Activated CD8-positive, alpha-beta memory T cell treated with anti-CD3 and anti-CD28 coated beads, Interleukin-2, amount 50 U/mL, for 1 hour (primary cell): ENCODE data around the gene KIAA1958.
"Not testable (repeated sequence)": the region's sequence is repeated elsewhere in the genome, so short reads cannot be mapped to it uniquely, and the experiment has no call there.

Experiments used
- DNase-seq: peaks from one replicate; pipeline ENCODE4 v3.0.0-alpha.2; 2020; ENCODE audit errors: extremely low read depth

The KIAA1958 gene

GRCh38 chr9:112489876-112490666, 3.4 kb downstream of the KIAA1958 start:
- no peak for DNase-seq

DNA sequence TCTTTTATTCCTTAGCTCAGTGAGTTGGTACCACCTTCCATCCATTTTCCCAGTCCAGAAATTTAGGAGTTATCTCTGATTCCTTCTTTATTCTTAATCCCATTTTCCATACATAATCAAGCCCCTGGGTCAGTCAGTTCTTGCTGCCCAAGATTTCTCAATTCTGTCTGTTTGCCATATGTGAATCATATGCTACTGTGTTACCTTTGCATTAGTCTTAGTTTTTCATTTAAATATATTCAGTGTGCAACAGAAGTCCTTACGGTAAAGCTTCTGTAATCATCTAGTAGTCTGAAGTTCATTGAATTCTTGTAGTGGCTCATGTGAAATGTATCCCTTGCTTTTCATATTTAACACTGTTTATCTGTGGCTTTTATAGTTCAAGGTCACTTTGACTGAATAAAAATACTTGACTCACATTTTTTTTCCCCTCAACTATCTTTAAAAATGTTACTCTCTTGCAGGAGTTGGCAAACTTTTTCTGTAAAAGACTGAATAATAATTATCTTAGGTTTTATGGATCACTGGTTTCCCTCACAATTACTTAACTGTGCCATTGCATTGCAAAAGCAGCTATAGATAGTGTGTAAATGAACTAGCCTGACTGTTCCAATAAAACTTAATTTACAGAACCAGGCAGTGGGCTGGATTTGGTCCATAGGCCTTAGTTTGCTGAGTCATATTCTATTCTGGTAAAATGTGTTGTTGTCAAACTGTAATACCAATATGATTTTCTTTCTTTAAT, 6.9 kb downstream of the KIAA1958 start:
- DNase-seq: no peak

GRCh38 chr9:112494153-112494552, 7.5 kb downstream of the KIAA1958 start:
- no peak for DNase-seq

- DNase-seq: no peak
Observed at GRCh38 chr9:112495614-112496013, 9.0 kb downstream of the KIAA1958 start.

GRCh38 chr9:112496074-112496722, 9.6 kb downstream of the KIAA1958 start:
- DNase-seq: no peak

- DNase-seq: no peak
Observed at GRCh38 chr9:112500842-112501241, 14.2 kb downstream of the KIAA1958 start.

DNA sequence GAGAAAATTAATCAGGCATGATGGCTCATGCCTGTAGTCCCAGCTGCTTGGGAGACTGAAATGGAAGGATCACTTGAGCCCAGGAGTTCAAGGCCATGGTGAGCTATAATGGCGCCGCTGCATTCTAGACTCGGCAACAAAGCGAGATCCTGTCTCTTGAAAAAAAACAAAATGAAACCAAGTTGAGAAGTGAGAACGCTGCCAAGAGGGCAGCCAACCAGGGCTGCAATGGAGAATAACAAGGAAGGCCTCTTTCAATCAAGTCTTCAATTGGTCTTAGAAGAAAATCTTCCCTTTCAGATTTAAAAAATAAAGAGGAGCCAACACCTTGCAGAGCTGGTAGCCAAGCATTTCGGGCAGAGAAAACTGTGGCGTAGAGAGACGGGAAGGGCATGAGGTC, 14.7 kb downstream of the KIAA1958 start:
- no peak for DNase-seq

- DNase-seq: no peak
Observed at GRCh38 chr9:112502175-112502946, 15.7 kb downstream of the KIAA1958 start.

DNA sequence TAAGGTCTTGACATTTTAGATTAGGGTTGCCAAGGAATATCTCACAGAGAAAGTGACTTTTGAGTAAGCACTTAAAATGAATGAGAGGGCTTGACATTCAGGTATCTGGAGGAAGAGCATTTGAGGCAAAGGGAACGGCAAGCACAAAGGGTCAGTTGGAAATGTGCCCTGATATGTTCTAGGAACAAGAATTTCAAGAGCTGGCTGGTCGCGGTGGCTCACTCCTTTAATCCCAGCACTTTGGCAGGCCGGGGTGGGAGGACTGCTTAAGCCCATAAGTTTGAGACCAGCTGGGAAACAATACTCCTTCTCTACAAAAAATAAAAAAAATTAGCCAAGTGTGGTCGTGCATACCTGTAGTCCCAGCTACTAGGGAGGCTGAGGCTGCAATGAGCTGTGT, 16.5 kb downstream of the KIAA1958 start:
- DNase-seq: no peak

- no peak for DNase-seq
Observed at GRCh38 chr9:112505086-112505485, 18.5 kb downstream of the KIAA1958 start.

DNA sequence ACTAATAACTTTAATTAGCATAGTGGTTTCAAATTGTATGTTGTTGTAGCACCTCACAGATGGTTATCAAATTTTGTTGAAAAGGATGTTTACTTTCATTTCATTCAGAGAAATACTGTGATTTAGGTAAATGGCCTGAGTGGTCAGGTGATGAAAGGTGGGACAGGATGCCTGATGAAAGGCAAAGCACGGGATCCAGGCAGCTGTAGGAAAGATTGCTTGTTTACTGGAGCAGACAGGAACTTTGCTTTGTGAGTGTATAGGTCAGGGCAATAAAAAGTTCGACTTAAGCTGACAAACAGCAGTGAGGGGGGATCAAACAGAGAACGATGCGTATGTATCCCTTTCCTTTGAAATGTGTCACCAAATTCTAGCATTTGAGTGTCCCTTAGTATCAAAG, 19.0 kb downstream of the KIAA1958 start:
- no peak for DNase-seq

DNA sequence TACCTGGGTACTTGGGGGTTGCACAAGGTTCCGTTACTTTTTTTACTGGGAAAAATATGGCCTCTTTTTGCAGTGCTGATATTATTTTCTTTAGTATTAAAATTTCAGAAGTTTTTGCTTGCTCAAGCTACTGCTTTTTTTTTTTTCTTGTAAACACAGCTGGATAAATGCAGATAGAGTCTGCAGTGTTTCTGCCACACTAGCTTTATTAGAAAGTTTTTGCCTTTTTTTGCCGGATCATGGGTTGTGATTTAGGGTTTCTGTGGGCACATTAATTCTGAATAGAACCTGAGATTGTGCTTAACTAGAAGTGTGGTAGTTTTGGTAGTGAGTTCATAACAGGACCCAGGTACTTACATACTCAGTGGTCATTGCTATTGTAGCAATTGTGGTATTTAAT, 19.9 kb downstream of the KIAA1958 start:
- no peak for DNase-seq

DNA sequence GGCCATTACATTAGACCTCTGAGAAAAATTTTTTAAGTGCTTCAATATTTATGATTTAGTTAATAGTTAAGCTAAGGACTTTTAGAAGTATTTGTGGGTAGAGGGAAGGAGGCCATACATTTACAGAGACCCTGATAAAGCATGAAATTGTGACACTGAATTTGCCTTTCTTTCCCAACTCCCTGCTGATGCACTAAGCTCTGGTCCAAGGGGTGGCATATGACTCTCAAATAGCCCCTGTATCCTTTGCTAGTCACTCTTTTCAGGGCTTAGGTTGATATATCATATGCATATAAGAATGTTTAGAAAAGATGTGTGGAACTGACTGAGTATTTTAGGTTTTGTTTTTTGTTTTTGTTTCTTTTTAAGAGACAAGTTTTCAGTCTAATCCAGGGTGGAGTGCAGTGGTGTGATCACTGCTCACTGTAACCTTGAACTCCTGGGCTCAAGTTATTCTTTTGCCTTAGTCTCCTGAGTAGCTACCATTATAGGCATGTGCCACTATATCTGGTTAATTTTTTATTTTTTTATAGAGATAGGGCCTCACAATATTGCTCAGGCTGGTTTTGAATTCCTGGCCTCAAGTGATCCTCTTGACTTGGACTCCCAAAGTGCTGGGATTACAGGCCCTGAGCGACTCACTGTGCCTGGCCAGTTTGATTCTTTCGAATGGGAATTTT, 20.5 kb downstream of the KIAA1958 start:
- no peak for DNase-seq

DNA sequence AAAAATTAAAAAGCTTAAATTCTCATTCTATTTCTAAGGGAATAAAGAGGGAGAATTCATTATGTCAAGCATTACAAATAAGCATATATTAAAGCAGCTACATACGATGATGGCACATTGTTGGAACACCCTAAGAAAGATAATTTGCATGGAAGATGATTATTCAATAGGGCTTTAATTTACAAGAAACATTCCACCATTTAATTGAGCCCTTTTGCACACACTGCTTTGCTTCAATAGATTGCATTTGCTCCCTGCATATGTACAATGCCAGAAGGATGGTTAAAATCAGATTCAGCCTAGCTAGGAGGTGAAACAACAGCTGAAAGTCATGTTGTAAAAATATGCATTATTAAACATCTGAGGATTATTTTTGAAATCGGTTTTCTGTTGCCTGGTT, 21.8 kb downstream of the KIAA1958 start:
- no peak for DNase-seq

- not testable (repeated sequence) for DNase-seq
Observed at GRCh38 chr9:112512377-112512776, 25.8 kb downstream of the KIAA1958 start.

DNA sequence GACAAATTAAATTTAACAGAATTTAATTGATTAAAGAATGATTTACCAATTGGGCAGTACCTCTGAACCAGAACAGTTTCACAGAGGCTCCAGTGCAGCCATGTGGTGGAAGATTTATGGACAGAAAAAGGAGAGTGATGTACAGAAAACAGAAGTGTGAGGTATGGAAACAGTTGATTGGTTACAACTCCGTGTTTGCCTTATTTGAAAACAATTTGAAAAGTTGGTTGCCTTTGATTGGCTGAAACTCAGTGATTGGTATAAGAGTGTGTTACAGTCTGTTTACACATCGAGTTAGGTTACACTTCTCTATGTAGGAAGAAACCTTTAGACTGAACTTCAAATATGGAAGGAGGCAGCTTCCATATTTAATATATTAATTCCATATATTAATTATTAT, 30.1 kb downstream of the KIAA1958 start:
- DNase-seq: no peak

DNA sequence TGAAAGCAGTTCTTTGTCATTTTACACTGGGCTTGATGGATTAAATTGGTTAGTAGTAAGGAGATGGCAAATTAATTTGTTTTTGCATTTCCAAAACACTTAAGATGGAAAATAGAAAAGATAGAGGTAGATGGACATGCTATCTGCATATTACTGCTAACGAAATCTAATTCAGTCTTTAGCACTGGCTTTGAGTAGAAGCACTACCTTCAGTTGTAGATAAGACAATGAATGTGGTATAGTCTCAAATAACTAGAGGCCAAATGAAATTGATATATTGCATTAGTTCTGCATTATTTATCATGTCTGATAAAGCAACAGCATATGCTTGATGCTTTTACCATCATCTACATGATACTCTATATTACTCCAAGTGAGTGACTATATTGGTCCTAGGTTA, 33.4 kb downstream of the KIAA1958 start:
- DNase-seq: no peak

DNA sequence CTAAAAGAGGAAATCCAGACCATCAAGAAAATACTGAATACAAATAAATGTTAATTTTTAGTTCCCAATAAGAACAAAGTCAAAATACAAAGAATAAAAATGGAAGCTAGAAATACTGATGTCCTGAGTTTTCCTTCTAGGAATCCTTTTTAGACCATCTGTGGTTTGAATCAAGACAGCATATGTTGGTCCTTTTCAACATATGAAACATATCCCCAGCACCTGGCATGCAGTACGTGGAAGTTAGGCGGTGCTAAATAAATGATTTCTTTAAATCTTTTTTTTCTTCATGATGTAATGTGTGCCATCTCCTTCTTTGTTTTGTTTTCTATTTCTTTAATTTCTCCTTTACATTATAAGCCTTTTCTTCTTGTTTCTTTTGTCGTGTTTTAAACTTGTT, 34.0 kb downstream of the KIAA1958 start:
- no peak for DNase-seq

DNA sequence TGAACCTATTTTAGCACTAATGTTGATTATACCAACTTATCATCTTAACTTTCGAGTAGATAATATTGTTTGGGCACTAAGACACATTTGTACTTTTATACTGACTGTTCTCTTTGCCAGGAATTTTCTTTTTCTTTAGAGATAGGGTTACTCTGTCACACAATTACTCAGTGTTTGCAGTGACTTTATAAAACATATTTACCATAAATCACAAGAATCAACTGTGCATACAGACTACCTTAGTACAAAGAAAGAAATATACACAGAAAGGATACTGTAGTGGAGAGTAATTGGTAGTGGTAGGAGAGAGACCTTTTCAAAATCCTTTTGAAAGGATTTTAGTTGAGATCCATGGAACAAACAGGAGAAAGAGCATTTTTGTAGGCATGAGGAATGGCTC, 40.3 kb downstream of the KIAA1958 start:
- DNase-seq: no peak

- no peak for DNase-seq
Observed at GRCh38 chr9:112527959-112528358, 41.3 kb downstream of the KIAA1958 start.

GRCh38 chr9:112529316-112529715, 42.7 kb downstream of the KIAA1958 start:
- DNase-seq: no peak
